MV-4-11 (cell line): ENCODE measurements around the gene USP17L20.
"Not testable (repeated sequence)": the region's sequence is repeated elsewhere in the genome, so short reads cannot be mapped to it uniquely, and the experiment has no call there.

Source experiments
- DNase-seq: peaks from one replicate; lab custom pipeline; 2025; lab: John Stamatoyannopoulos, UW

Gene USP17L20

GRCh38 chr4:9257824-9258223 lies at the start of gene USP17L20:
Gene USP17L20, plus strand, starts transcription at chr4:9258124. Its CDS starts 0 bp downstream, at chr4:9258124.
- DNase-seq, result not testable (repeated sequence)

- DNase-seq, result not testable (repeated sequence)
Observed at GRCh38 chr4:9210357-9210756, 47.6 kb upstream of the USP17L20 start, which contains the start of gene USP17L10. Gene USP17L10, plus strand, starts transcription at chr4:9210657. Its CDS starts 0 bp downstream, at chr4:9210657.

- not testable (repeated sequence) for DNase-seq
Observed at GRCh38 chr4:9214701-9215100, 43.2 kb upstream of the USP17L20 start.

- DNase-seq, result not testable (repeated sequence)
Observed at GRCh38 chr4:9215105-9215504, 42.8 kb upstream of the USP17L20 start, which contains the start of gene USP17L11. Gene USP17L11, plus strand, starts transcription at chr4:9215405. Its CDS starts 0 bp downstream, at chr4:9215405.

GRCh38 chr4:9219852-9220251 lies 38.1 kb upstream of the USP17L20 start, which contains the start of gene USP17L12:
Gene USP17L12, plus strand, starts transcription at chr4:9220152. Its CDS starts 0 bp downstream, at chr4:9220152.
- DNase-seq, result not testable (repeated sequence)

GRCh38 chr4:9224596-9224995 lies 33.3 kb upstream of the USP17L20 start, which contains the start of gene USP17L13:
Gene USP17L13, plus strand, starts transcription at chr4:9224896. Its CDS starts 0 bp downstream, at chr4:9224896.
- DNase-seq, result not testable (repeated sequence)

- not testable (repeated sequence) for DNase-seq
Observed at GRCh38 chr4:9230249-9230648, 27.7 kb upstream of the USP17L20 start.

GRCh38 chr4:9234085-9234484 lies 23.8 kb upstream of the USP17L20 start, which contains the start of gene USP17L15:
Gene USP17L15, plus strand, starts transcription at chr4:9234385. Its CDS starts 0 bp downstream, at chr4:9234385.
- DNase-seq, result not testable (repeated sequence)

GRCh38 chr4:9238461-9238860 lies 19.5 kb upstream of the USP17L20 start:
- DNase-seq, result not testable (repeated sequence)

- DNase-seq, result not testable (repeated sequence)
Observed at GRCh38 chr4:9243579-9243978, 14.3 kb upstream of the USP17L20 start, which contains the start of gene USP17L17. Gene USP17L17, plus strand, starts transcription at chr4:9243879. Its CDS starts 0 bp downstream, at chr4:9243879.

GRCh38 chr4:9247953-9248680 lies 9.8 kb upstream of the USP17L20 start, which contains the start of gene USP17L18:
Gene USP17L18, plus strand, starts transcription at chr4:9248630. Its CDS starts 0 bp downstream, at chr4:9248630.
- not testable (repeated sequence) for DNase-seq

- DNase-seq, result not testable (repeated sequence)
Observed at GRCh38 chr4:9253078-9253477, 4.8 kb upstream of the USP17L20 start, which contains the start of gene USP17L19. Gene USP17L19, plus strand, starts transcription at chr4:9253378. Its CDS starts 0 bp downstream, at chr4:9253378.

GRCh38 chr4:9262572-9262971 lies 4.6 kb downstream of the USP17L20 start, which contains the start of gene USP17L21:
Gene USP17L21, plus strand, starts transcription at chr4:9262872. Its CDS starts 0 bp downstream, at chr4:9262872.
- not testable (repeated sequence) for DNase-seq

- DNase-seq, result not testable (repeated sequence)
Observed at GRCh38 chr4:9267319-9267718, 9.4 kb downstream of the USP17L20 start, which contains the start of gene USP17L22. Gene USP17L22, plus strand, starts transcription at chr4:9267619. Its CDS starts 0 bp downstream, at chr4:9267619.

GRCh38 chr4:9271719-9272118 lies 13.8 kb downstream of the USP17L20 start:
- not testable (repeated sequence) for DNase-seq
